Mucosa of gallbladder (tissue), 1 donor: ENCODE measurements around the gene PTGES3L. TPM values are rescaled to one million over a fixed set of nuclear protein-coding genes. Genes with fewer than 3 reads are reported as not detected.
A peak's percentile ranks its signal among the peaks of the same experiment; 100 is the strongest.
"Not testable (repeated sequence)": the region's sequence is repeated elsewhere in the genome, so short reads cannot be mapped to it uniquely, and the experiment has no call there.

Experiments
- DNase-seq: peaks from one replicate; pipeline ENCODE4 v3.0.0-alpha.2; 2020; ENCODE audit warnings: low spot score
- total RNA-seq: library from RNA; stranded (reverse); gene quantifications from one replicate; pipeline ENCODE4 v1.2.1, GENCODE V29; 2021
- donor health status: DM: no; HTN: no; CAD: no.

Gene PTGES3L
- total RNA-seq, 1 donor from 2014 or later = 4.7 TPM

DNA sequence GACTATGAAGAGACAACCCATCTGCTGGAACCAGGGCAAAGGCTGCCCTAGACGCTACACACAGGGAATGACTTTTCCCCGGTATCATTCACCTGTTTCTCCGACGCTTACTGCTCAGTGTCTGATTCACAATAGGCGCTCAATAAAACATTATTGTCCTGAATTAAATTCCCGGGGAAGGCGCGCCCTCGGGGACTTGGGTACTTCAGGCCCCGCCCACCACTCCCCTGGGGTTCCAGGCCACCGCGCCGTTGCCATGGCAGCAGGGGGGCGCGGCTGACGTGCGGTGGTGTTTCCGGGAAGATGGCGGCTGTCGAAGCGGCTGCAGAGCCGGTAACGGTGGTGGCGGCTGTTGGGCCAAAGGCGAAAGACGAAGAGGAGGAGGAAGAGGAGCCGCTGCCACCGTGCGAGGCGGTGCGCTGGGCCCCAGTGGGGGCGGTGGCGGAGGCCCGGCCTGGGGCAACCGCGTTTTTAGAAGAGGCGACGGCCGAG lies 440 bp upstream of the PTGES3L start, which contains the start of gene RUNDC1:
Gene RUNDC1 (plus strand): TSS at position 292 of the 492 bp plus-strand sequence. CDS start 12 bp downstream, at position 304.
- peak; percentile 95 for DNase-seq

- not testable (repeated sequence) for DNase-seq
Measured at GRCh38 chr17:42975701-42976100, 4.2 kb downstream of the PTGES3L start.

DNA sequence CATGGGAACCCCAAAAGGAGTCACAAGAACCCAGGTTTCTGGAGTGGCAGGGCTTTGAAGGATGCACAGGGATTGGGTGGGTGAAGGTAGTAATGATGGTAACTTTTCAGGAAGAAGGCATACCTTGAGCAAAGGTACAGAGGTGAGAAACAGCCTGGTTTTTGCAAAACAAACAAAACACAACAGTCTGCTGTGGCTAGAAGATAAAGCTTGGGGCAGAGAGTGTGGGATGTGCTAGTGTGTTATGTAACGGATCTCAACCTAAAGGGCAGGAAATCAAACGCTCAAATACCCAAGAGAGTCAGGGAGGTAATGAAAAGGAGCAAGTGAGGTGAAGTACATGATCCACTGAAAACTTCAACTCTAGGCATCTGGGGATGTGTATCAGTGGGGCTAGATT lies 4.6 kb downstream of the PTGES3L start:
- no peak for DNase-seq

GRCh38 chr17:42973323-42973722 lies 6.6 kb downstream of the PTGES3L start:
- DNase-seq = not testable (repeated sequence)

GRCh38 chr17:42971589-42971988 lies 8.3 kb downstream of the PTGES3L start:
- DNase-seq = no peak

DNA sequence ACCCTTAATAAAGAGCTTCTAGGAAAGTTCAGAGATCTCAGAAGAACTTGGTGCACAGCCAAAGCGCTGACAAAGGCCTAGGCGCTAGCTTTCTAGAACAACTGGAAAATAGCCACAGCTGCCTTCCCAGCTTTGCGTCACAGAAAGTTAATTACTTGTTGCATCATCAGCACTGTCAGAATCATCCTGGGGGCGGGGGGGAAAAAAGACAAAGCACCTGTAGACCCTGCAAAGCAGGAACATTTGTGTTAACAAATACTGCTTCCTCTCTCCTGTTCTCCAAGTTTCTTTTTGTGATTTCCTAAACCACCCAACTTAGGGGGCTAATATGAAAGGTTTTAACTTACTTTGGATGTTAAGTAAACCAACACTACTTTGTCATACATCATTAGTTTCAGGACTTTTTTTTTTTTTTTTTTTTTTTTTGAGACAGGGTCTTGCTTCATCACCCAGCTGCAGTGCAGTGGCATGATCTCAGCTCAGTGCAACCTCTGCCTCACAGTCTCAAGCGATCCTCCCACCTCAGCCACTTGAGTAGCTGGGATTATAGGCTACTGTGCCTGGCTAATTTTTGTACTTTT lies 10.8 kb downstream of the PTGES3L start:
- DNase-seq = no peak

DNA sequence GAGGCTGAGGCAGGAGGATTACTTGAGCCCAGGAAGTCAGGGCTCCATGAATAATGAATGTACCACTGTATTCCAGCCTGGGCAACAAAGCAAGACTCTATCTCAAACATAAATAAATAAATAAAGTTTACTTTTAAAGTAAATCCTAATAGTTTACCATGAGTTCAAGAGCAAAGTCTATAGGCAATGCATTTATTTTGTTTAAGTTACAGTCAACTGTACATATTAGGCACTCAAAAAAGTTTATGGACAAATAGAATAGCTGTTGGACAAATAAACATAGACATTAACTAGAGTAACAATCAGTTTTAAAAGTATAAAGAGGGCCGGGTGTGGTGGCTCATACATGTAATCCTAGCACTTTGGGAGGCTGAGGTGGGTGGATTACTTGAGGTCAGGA lies 12.0 kb downstream of the PTGES3L start:
- no peak for DNase-seq

DNA sequence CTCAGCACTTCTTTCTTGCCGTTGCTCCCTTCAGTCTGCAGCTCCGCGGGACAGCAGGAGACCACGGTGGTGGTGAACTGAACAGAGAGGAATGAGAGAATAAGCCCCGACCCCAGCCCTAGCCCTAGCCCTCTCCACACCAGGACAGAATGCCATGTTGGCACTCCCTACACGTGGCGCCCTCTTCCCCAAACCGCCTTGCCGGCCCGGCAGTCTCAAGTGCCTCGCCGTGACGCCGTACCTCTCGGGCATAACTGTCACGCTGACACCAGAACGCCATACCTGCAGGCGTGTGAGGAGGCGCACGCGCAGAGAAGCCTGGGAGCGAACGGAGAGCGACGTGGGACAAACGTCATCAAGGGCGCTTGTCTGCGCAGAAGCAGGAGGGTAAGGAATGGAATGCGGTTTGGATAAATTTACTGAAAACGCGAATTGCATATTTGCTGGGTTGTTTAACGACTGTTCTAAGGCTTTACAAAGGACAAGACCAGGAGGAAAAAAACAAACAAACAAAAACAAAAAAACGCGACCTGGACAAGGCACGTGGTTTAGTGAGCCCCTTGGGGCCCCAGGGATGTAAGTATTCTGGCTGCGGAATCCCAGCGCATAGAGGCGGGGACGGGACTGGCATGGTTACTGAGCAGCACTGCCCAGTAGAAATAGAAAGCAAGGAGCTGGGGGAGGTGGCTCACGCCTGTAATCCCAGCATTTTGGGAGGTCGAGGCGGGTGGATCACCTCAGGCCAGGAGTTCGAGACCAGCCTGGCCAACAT lies 15.5 kb downstream of the PTGES3L start, which contains the start of gene AARSD1:
Gene AARSD1 (minus strand): TSS at position 294 of the 772 bp plus-strand sequence. CDS start 14 bp downstream, at position 280.
- DNase-seq = peak; percentile 94

DNA sequence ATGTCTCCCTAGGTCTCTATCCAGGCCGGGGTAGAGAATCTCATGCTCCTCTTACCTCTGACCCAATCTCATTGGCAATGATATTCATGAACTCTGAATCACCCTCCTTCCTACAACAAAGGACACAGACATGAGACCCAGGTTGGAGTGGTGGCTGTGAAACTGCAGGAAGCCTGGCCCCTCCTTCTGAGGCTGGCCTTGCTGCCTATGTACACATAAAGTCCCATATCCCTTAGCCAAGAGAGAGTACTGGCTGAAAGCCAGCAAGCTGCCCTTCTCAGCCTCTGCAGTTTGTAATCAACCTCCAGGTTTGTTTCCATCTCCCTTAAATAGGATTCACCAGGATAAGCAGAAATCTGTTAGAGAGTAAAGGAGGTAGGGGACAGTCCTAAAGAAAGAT lies 26.2 kb downstream of the PTGES3L start:
- DNase-seq = no peak

DNA sequence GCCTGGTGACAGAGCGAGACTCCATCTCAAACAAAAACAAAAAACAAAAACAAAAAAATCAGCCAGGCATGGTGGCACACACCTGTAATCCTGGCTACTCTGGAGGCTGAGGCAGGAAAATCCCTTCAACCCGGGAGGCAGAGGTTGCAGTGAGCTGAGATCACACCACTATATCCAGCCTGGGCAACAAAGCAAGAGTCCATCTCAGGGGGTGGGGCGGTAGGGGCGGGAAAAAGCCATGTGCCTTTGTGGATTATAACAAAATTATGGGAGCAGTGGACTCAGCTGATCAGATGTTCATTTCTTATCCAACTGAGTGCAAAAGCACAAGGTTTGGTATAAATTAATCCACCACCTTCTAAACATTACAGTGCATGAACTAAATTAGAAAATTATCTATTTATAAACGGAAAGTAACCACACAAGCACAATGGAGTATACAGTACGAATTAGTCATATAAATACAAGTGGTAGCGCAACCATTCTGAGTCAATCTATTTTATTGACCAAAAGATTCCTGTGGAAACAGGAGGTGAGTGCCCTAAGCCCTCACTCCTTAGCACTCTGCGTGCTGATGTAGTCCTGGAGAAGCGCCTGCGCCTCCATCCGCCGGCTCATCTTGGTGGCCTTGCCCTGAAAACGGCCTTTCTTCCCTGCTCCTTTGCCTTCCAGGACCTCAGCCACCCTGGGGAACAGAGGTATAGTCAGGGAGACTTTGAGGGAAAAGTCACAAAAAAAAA lies 29.7 kb downstream of the PTGES3L start:
- DNase-seq = no peak

- no peak for DNase-seq
Measured at GRCh38 chr17:42946812-42947211, 33.1 kb downstream of the PTGES3L start.

DNA sequence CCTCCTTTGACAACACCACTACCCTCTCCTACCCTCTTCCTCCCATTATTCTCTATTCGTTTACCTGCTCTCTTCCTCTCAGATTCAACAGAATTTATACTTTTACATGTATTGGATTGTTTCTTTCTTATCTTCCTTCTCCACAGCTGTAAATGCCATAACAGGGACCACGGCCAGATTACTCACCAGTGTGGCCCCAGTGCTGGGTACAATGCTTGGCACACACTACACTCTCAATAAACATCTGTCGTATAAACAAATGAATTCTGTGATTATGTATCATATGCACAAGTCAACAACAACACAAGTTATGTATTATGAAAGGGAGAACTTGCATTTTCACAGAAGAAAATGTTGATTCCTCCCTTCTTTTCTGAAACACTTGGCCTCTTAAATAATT lies 35.7 kb downstream of the PTGES3L start:
- DNase-seq = no peak

DNA sequence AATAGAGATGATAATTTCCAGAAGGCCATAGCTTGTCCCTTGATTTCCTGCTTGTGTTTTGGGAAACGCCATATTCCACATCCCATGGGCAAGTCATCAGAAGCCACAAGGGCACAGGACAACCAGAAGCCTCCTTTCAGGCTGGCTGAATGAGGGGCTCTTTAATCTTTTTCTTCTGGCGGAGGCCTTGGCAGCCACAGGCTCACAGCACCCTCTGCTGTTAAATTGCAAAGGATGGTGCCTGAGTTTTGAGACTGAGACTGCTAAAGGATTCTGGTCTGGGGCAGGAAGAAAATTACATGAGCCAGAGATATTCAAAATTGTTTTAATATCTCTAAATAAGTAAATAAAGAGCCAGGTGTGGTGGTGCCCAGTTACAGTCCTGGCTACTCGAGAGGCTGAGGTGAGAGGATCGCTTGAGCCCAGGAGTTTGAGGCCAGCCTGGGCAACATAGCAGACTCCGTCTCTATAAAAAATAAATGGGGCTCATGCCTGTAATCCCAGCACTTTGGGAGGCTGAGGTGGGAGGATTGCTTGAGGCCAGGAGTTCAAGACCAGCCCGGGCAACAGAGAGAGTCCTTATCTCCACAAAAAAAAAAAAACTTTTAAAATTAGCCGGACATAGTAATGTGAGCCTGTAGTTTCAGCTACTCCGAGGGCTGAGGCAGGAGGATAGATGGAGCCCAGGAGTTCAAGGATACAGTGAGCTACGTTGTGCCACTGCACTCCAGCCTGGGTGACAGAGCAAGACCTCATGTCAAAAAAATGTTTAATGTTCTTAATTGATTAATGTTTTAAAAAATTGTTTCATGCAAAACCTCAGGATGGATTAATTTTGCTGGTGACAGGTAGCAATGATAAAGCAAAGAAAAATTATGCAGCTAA lies 41.9 kb downstream of the PTGES3L start:
- DNase-seq = peak; percentile 27

- DNase-seq = no peak
Measured at GRCh38 chr17:42929497-42929844, 50.4 kb downstream of the PTGES3L start.

DNA sequence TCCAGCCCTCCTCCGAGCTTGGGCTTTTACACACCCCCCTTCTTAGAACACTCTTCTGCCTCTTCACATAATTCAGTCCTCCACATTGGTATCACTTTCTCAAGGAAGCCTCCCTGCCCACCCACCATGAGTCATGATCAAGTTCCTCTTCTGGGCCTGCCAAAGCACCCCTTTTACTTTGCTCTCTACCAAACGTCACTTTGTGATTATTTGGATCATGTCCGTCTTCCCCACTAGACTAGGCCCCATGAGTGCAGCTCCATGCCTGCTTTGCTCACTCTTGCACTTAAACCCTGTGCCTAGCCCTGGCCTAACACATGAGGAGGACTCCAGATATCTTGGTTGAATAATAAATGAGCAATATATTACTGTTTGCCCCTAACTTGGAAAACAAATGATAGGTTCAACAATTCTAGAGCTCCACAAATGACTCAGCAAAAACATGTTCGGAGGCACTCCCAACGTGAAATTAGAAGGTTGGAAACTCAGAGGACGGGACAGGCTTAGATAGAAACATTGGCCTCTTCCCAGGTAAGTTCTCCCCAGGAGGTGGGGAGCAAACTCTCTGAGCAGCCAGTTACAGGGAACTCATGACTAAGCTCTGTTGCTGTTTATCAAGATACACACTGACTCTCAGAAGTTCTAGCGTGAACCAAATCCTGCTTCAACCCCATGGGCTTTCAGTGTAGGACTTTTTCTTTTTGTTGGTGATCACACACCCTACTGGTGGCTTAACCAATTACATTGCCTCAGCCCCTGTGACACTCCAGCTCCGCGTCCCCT lies 51.0 kb downstream of the PTGES3L start:
- peak; percentile 51 for DNase-seq

DNA sequence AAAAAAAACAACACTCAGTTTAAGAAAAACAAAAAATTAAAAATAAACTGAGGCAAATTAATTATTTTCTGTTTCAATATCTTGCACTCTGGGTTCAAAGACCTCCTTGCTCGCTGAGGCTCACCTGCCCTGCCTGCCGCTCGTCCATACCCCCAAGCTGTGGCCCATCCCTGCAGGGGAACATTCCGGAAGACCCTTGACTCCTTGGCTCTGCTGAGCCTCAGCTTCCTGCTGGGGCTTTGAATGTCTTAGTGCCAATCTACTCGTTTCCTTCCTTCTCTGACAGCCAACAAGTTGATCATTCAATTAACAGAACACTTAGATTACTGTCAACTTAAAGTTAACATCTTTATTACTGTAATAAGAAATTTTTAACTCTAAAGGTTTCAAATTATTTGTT lies 55.0 kb downstream of the PTGES3L start:
- no peak for DNase-seq

DNA sequence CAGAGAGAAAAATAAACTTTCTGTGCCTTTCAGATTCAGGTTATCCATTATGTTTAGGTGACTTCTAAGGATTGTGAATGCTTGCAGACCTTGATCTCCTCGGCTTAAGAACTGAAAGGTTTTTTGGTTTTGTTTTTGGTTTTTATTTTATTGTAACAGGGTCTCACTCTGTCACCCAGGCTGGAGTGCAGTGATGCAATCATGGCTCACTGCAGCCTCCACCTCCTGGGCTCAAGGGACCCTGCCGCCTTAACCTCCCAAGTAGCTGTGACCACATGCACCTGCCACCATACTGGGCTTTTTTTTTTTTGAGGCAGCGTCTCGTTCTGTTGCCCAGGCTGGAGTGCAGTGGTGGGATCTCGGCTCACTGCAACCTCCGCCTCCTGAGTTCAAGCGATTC lies 56.4 kb downstream of the PTGES3L start:
- DNase-seq = not testable (repeated sequence)

DNA sequence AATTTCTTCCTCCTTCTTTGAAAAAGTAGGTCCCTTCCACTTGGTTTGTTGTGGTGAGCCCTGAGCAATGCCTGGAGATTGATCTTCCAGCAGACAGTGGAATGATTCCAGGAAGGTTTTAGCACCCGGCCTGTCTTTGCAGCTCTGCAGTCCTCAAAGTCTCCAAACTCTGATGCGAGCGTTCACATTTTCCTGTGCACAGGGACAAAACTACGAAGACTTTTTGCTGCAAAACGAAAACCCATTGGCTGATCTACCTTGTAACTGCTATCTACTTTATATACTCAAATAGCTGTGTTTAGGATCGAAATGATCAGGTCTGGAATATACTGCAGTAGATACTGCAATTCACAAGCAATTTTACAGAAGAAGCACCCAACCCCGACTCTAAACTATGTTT lies 57.6 kb downstream of the PTGES3L start:
- DNase-seq = no peak

- DNase-seq = no peak
Measured at GRCh38 chr17:42920922-42921321, 59.0 kb downstream of the PTGES3L start.

- no peak for DNase-seq
Measured at GRCh38 chr17:42920106-42920900, 59.6 kb downstream of the PTGES3L start.
